H7 (cell line): ENCODE data around the gene IL1R2. TPM values are rescaled to one million over a fixed set of nuclear protein-coding genes. Genes with fewer than 3 reads are reported as not detected.
"Not testable (repeated sequence)": the region's sequence is repeated elsewhere in the genome, so short reads cannot be mapped to it uniquely, and the experiment has no call there.

Source experiments
- DNase-seq: peaks from one replicate; pipeline ENCODE4 v3.0.0; 2012
- H3K27me3 ChIP-seq: 2 replicates; pipeline ENCODE4 v1.6.0; 2011; ENCODE audit warnings: mild to moderate bottlenecking, low read length; ENCODE audit not compliant: control insufficient read depth, insufficient read depth
- H3K36me3 ChIP-seq: replicated peaks from 2 replicates; pipeline ENCODE4 v1.5.1; 2011; ENCODE audit warnings: low read length; ENCODE audit not compliant: control insufficient read depth, insufficient read depth
- H3K4me3 ChIP-seq: 2 replicates; pipeline ENCODE4 v1.5.1; 2011; ENCODE audit warnings: low read depth, mild to moderate bottlenecking, control low read depth, low read length, moderate library complexity; ENCODE audit not compliant: insufficient read depth
- total RNA-seq: library from RNA; depleted of rRNA; stranded (reverse); fragments of >200 nt; shearing (Covaris generic); gene quantifications from 2 replicates; pipeline ENCODE4 v1.2.3, GENCODE V29; 2014

IL1R2 gene
- total RNA-seq, 1 experiment from 2014 or later, result 0.17 TPM

DNA sequence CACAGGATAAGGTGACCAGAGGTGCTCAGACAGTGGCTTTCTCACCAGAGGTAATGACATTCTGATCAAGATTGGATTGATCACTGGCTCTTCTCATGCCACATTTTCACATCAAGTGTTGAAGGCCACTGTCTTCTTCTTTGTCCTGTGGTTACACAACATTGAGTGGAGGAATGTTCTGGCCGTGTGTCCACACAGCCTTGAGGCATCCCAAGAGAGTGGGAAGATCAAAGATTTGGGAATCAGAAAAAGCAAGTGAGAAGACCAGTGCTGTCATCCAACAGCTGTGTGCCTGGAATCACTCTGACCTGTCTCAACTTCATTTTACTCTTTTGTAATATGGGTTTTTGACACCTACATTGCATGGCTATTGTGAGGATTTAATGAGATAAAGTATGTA lies 67.4 kb downstream of the IL1R2 start:
- H3K36me3 ChIP-seq, result no peaks in the 10 kb centered on the region
- H3K27me3 ChIP-seq, result no peaks in the 10 kb centered on the region; the same call in 1 of the 2 replicates
- DNase-seq, result no peak
- no peak overlapping the region for H3K4me3 ChIP-seq

DNA sequence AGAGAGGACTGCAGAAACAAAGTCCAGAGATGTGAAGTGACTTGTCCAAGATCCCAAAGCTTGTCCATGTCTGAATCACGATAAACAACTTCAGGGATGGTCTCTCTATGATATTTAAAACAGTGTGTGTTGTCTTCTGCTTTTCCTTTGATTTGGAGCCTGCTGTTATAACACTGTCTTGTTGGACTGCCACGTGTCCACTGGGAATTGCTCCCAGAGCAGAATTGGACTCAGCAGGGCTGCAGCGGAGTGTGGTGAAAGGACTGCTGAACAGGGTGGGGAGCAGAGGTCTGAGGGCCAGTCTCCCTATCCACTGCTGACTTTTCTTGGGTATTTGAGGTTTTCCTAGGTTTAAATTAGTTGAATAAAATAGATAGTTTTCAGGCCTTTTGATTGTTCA lies 68.3 kb downstream of the IL1R2 start:
- Histone ChIP-seq H3K4me3 (no peak overlapping the region), H3K36me3 (no peaks in the 10 kb centered on the region), H3K27me3 (no peaks in the 10 kb centered on the region; the same call in 1 of the 2 replicates)
- no peak for DNase-seq

DNA sequence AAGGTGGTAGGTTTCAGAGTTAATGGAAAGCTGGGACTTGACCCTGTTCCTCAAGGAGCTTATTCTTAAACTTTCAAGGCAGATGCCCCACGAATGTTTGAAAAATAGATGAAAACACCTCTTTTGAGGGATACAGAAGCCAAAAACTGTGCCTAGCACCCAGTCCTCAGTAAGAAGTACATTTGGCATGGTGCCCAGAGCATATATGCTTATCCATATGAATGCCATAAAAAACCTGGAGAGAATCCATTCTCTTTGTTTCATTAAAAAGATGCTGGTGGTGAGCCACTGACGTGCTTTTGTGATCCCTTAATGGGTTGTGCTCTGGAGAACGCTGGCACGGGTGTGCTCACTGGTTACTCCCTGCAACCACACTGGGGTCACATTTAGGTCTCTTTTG lies 69.0 kb downstream of the IL1R2 start:
- H3K36me3 ChIP-seq, result no peaks in the 10 kb centered on the region
- H3K27me3 ChIP-seq, result no peaks in the 10 kb centered on the region; the same call in 1 of the 2 replicates
- no peak overlapping the region for H3K4me3 ChIP-seq
- no peak for DNase-seq

DNA sequence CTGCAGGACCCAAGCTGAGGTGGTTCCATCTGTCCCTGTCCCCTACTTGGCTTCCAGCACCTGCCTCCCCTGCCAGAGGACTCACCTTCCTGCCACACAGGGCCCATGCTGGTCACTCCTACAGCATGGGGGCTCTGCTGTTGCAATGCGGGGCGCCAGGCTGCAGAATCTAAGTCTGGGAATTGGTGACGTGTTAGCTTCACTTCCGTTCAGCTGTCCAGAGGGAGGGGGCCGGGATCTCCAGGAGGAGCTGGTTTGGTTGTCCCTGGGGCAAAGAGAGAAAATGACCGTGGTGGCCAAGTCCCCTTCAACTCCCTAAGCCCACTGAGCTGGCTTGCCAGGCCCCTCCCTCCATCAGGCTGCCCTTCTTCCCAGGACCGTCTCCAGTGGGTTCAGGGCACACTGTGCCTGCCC lies 69.5 kb downstream of the IL1R2 start:
- Histone ChIP-seq H3K4me3 (no peak overlapping the region), H3K36me3 (no peaks in the 10 kb centered on the region), H3K27me3 (no peaks in the 10 kb centered on the region; the same call in 1 of the 2 replicates)
- no peak for DNase-seq

DNA sequence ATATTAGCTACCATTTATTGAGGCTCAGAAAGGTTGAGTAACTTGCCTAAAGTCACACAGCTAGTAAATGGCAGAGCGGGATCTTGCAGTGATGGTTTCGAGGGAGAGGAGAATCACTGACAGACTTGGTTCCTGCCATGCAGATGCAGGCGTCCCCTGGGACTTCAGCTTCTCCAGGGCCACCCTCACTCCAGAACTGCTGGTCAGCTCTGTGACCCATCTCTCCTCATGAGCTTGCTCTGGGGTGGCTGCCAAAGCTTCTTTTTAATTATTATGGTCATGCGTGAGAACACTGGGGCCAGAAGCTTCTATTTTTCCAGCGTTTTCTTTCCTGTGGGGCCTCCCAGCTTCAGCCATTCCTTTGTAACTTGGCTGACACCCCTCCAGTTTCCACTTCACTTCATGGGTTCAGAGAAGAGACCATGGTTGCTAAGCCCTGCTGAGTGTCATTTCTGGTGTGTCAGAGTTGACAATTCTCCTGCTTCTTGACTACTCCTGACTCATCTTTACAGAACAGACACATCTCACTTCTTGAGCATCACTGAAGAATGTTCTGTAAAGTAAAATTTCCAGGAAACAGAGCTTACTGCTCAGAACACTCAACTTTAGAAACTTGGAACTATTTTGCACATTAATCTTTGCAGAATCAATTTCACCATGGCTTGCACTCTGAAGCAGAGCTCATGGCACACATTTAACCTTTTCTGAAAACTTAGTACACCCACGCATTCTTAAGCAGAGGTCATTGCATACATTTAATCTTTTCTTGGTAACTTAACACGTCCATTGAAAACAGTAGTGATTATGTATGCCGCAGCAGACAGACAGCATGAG lies 70.4 kb downstream of the IL1R2 start:
- no peaks in the 10 kb centered on the region; the same call in 1 of the 2 replicates for H3K27me3 ChIP-seq
- DNase-seq, result no peak
- no peak overlapping the region for H3K4me3 ChIP-seq
- no peaks in the 10 kb centered on the region for H3K36me3 ChIP-seq

DNA sequence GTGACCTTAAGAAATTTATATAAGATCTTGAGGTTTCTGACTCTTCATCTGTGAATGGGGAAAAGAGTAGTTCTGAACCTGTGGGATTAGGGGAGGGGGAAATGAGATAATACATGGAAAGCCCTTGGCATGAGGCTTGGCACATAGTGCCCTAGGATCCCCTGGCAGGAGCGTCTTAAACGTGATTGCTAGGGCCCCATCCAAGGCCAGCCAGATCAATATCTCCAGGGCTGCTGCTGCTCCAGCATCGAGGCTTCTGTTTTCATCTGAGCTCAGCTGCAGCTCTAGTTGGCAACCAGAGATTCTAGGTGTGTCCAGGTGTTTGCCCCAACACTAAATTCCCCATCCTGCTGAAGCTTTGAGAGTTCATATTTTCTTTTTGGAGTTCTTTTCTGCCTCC lies 71.0 kb downstream of the IL1R2 start:
- no peak overlapping the region for H3K4me3 ChIP-seq
- DNase-seq, result no peak
- H3K27me3 ChIP-seq, result no peaks in the 10 kb centered on the region; the same call in 1 of the 2 replicates
- H3K36me3 ChIP-seq, result no peaks in the 10 kb centered on the region

DNA sequence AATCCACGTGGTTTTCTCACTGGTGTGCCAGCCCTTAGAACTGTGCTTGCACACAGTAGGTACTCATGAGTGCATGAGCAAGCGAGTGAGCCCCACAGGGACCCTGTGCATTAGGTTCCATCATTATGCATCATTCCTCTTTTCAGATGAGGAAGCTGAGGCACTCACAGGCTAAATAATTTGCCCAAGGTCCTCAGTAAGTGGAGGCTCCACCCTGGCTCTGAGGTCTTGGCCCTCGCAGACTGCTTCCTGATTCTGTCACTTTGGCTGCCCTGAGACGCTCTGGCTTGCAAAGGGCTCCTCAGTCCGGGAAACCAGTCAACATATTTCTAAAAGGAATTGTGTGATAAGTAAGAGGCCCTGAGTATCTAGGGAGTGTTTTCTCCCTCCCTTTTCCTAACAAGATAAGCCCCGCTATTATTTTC lies 71.7 kb downstream of the IL1R2 start:
- Histone ChIP-seq H3K4me3 (no peak overlapping the region), H3K27me3 (no peaks in the 10 kb centered on the region; the same call in 1 of the 2 replicates), H3K36me3 (no peaks in the 10 kb centered on the region)
- no peak for DNase-seq

DNA sequence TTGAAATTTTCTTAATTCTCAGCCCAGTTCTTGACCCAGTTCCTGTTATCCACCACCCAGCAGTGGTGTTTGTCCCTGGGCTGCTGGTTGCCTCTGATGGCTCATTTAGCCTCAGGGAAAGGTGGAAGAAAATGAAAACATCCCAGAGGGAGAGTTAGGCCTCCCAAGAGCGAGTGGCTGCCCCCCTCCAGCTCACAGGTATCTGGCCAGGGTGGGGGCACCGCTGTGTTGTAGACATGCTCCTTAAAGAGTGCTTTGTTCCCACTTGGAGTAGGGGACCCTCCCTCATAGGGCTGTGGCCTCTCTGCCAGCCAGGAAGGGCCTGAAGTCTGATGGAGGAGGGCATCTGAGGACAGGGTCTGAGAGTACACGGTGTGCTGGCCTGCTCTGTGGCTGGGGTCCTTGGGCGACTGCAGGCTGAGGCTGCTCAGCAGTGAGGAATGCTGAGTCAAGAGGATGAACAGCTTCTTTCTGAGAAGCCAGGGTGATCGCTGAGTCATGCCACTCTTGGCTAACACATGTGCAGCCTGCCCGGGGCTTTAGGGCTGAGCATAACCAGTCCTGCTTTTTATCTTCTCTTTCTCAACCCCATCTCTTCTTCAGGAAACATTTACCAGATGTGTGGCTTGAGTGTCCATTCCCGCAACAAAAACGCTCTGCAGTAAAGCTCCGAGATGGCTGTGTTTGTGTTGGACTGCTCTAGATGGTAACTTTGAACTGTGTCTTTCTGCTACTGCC lies 72.3 kb downstream of the IL1R2 start:
- H3K4me3 ChIP-seq, result no peak overlapping the region
- DNase-seq, result peak; percentile 43
- H3K27me3 ChIP-seq, result no peaks in the 10 kb centered on the region; the same call in 1 of the 2 replicates
- H3K36me3 ChIP-seq, result no peaks in the 10 kb centered on the region

DNA sequence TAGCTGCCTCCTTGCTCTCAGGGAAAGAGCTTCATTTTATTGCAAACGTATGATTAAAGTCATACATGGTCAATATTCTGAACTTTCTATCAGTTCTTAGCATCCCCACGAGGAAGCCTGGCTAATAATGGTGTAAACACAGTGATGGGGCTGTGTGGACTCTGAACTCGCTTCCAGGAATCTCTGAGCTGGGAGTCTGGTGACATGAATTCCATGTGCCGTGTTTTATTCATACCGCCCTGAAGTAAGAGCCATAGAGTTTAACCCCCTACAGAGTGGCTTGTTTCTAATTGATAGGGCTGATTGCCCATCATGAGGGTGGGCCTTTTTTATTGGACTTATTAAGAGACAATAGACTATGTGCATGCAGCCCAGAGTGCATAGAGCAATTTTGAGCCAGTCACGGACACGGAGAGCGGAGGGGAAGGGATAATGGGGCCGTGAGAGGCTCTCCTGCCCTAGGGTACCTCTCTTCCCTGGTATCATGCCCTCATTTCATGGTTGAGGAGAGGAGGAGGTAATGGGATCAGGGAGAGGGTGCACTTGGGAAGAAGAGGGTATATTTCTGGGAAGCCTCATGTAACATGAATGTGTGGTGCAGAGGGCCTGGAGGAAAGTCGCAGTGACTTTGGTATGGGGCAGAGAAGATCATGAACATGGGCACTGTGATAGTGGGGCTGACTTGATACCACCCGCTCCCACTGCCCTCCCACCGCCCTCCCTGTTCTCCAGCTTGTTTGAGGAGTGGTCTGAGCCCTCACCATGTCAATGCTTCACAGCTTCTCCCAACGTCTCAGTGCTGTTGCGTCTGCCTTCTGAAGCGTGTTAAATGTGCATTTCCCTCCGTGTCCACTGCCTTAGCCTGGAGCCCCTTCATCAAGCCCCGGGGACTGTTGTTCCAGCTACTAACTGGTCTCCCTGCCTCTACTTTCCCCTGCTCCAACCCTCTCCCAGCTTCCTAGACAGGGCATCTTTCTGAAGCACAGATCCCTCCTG lies 73.2 kb downstream of the IL1R2 start:
- Histone ChIP-seq H3K36me3 (no peaks in the 10 kb centered on the region), H3K27me3 (no peaks in the 10 kb centered on the region; the same call in 1 of the 2 replicates), H3K4me3 (no peak overlapping the region)
- no peak for DNase-seq

DNA sequence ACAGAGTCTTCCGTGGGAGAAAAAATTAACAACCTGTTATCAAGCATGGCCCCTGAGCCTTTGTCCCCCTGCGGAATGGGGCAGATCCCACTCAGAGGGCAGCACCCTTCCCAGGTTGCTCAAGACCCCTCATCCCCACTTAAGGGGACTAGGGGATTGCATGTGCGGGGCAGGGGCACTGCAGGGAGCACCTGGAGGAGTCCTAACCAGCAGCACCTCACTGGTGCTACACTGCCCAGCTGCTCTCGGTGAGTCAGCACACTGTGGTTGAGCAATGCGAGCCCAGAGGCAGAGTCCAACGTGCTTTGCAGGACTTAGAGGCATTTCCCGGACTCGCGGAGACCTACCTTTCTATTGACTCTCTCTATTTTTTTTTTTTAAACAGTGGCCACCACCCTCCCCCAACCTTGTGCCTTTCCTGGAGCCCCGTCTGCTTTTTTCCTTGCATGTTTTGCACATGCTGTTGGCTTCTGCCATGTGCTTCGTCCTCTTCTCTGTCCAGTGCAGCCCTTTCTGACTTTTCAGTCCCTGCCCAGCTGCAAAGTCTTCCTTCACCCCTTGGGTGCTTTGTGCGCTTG lies 74.0 kb downstream of the IL1R2 start:
- H3K36me3 ChIP-seq, result no peaks in the 10 kb centered on the region
- H3K27me3 ChIP-seq, result no peaks in the 10 kb centered on the region; the same call in 1 of the 2 replicates
- DNase-seq, result no peak
- H3K4me3 ChIP-seq, result no peak overlapping the region

DNA sequence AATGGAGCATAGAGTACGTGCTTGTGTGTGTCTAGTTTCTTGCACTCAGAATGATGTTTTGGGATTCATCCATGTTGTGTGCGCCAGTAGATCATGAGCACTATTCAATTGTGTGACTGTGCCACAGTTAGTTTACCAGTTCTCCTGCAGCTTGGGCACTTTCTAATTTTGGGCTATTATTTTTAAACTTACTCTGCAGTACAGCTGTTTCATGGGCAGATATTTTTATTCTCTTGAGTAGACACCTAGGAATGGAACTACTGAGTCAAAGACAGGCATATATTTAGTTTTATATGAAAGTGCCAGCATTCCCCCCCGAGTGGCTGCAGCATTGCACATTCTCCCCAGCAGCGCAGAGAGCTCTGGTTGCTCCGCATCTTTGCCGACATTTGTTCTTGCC lies 74.8 kb downstream of the IL1R2 start:
- no peak overlapping the region for H3K4me3 ChIP-seq
- no peak for DNase-seq
- no peaks in the 10 kb centered on the region for H3K36me3 ChIP-seq
- H3K27me3 ChIP-seq, result no peaks in the 10 kb centered on the region; the same call in 1 of the 2 replicates

DNA sequence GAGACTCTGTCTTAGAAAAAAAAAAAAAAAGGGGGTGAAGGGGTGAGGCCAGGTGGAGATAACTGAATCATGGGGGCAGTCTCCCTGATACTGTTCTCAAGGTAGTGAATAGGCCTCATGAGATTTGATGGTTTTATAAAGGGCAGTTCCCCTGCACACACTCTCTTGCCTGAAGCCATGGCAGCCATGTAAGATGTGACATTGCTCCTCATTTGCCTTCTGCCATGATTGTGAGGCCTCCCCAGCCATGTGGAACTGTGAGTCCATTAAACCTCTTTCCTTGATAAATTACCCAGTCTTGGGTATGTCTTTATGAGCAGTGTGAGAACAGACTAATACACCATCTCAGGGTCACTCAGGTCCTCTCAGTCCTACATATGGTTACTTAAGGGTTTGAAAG lies 76.4 kb downstream of the IL1R2 start:
- not testable (repeated sequence) for H3K36me3 ChIP-seq, H3K4me3 ChIP-seq, DNase-seq, H3K27me3 ChIP-seq

DNA sequence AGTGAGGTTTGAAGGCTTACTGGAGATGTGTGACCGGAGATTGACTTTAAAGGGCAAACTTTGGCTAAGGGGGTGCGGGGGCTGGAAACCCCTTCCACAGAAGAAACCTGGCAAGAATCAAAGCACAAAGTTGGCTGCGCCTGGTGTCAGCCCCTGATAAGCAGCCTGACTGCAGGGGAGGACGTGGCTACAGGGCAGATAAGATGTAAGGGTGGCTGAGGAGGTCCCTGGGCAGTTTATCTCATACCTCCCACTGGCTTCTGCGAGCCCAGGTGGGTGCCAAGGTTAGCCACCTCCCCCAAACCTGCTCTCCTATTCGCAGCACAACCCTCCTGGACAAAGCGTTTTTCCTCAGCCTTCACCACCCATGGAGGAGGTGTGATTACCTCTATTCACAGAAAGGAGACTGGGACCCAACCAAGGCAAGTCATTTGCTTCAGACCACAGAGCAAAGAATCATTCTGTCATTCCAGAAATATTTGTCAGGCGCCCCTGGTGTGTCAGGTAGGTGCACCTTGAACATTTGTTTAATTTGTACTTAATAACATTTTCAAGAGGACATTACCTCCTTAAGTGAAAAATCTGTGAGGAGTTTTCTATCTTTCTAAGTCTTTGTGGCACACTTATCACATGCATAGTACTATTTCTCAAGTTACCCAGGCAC lies 77.7 kb downstream of the IL1R2 start:
- Histone ChIP-seq H3K4me3 (no peak overlapping the region), H3K36me3 (no peaks in the 10 kb centered on the region), H3K27me3 (no peaks in the 10 kb centered on the region; the same call in 1 of the 2 replicates)
- DNase-seq, result no peak
